HCT116 (cell line): ENCODE data around the gene TOR1AIP2. TPM values are rescaled to one million over a fixed set of nuclear protein-coding genes. Genes with fewer than 3 reads are reported as not detected.

ENCODE experiments used
- ATAC-seq: fragments of 200-7000 bp; cut with Tn5 transposase; 2 replicates; pipeline ENCODE4 v1.9.1; 2020; ENCODE audit warnings: mild to moderate bottlenecking, moderate library complexity
- BruUV-seq: library from RNA; stranded (reverse); fragments of 400-500 nt; replicated peaks from 2 replicates; lab custom pipeline; 2021; lab: Mats Ljungman, UMichigan
- CTCF ChIA-PET: fragments of 300-600 bp; sonication (Branson Sonifier 250); formaldehyde crosslinking; loops from one replicate; lab custom pipeline; 2021; ENCODE audit warnings: antibody characterized with exemption; lab: Charles Lee
- POLR2A ChIA-PET: fragments of 300-600, 350-600 bp; sonication (Branson Sonifier 250); formaldehyde crosslinking; loops from one replicate; lab custom pipeline; 2021; ENCODE audit warnings: antibody characterized with exemption; lab: Charles Lee
- RAD21 ChIA-PET, 2 experiments: fragments of 300-600 bp; sonication (Branson Sonifier 250); formaldehyde crosslinking; loops; one replicate each; lab custom pipeline; 2023; ENCODE audit warnings: low total read pairs in 2 of 2; ENCODE audit not compliant: uncharacterized antibody in 2 of 2, unreplicated experiment in 2 of 2, low non-redundant PET in 1 of 2; lab: Charles Lee
- DNase-seq: peaks from one replicate; pipeline ENCODE4 v3.0.0-alpha.2; 2010; ENCODE audit warnings: low read depth, low spot score
- H2AFZ ChIP-seq: fragments of 200-600 bp; shearing (Covaris generic), sonication (generic); 2 replicates; pipeline ENCODE4 v1.6.1; 2017; ENCODE audit warnings: low read depth, mixed run types, mixed read lengths, antibody characterized with exemption, low read length; ENCODE audit not compliant: poor library complexity, severe bottlenecking
- H3K27ac ChIP-seq: 2 replicates; pipeline ENCODE4 v1.5.1; 2012; ENCODE audit warnings: low read depth, low read length
- H3K27me3 ChIP-seq: fragments of 200-600 bp; sonication (generic); 2 replicates; pipeline ENCODE4 v1.6.1; 2016; ENCODE audit warnings: mixed run types, low read length, mixed read lengths; ENCODE audit not compliant: insufficient read depth
- H3K36me3 ChIP-seq, 2 experiments: fragments of 200-500 bp in 1 of 2; fragments of 200-600 bp in 1 of 2; sonication (Bioruptor generic) in 1 of 2; sonication (generic) in 1 of 2; 2 replicates each; pipeline versions ENCODE4 v1.5.1 to v1.6.1; 2014 to 2016; ENCODE audit warnings: low read length in 2 of 2, inconsistent platforms in 1 of 2, mixed read lengths in 1 of 2, mixed run types in 1 of 2; ENCODE audit not compliant: insufficient read depth in 2 of 2, control insufficient read depth in 1 of 2
- H3K4me1 ChIP-seq, 2 experiments: fragments of 200-600 bp in 1 of 2; sonication (generic) in 1 of 2; 2 replicates each; pipeline versions ENCODE4 v1.5.1 to v1.6.1; 2012 to 2017; ENCODE audit warnings: low read length in 2 of 2, inconsistent platforms in 1 of 2, mild to moderate bottlenecking in 1 of 2, mixed read lengths in 1 of 2, mixed run types in 1 of 2, moderate library complexity in 1 of 2; ENCODE audit not compliant: insufficient read depth in 2 of 2, control insufficient read depth in 1 of 2
- H3K4me2 ChIP-seq: fragments of 200-600 bp; sonication (generic); 2 replicates; pipeline ENCODE4 v1.6.1; 2017; ENCODE audit warnings: mixed run types, low read length, mixed read lengths
- H3K4me3 ChIP-seq, 2 experiments: fragments of 200-600 bp in 1 of 2; sonication (generic) in 1 of 2; replicated peaks in 1 of 2; 2 replicates each; pipeline ENCODE4 v1.5.1; 2011 to 2016; ENCODE audit warnings: low read length in 2 of 2, control low read depth in 1 of 2, low read depth in 1 of 2, mild to moderate bottlenecking in 1 of 2, mixed read lengths in 1 of 2, mixed run types in 1 of 2
- H3K79me2 ChIP-seq: fragments of 200-600 bp; sonication (generic); 2 replicates; pipeline ENCODE4 v1.6.1; 2017; ENCODE audit warnings: mild to moderate bottlenecking, mixed run types, low read length, moderate library complexity, mixed read lengths; ENCODE audit not compliant: insufficient read depth
- H3K9ac ChIP-seq: fragments of 200-600 bp; sonication (generic); 2 replicates; pipeline ENCODE4 v1.6.1; 2016; ENCODE audit warnings: low read length, mixed read lengths
- H3K9me2 ChIP-seq: fragments of 200-600 bp; sonication (generic), shearing (Covaris generic); 2 replicates; pipeline ENCODE4 v1.6.1; 2017; ENCODE audit warnings: mixed run types, mild to moderate bottlenecking, moderate library complexity; ENCODE audit not compliant: insufficient read depth
- H3K9me3 ChIP-seq, 2 experiments: fragments of 200-500 bp in 1 of 2; fragments of 200-600 bp in 1 of 2; sonication (Bioruptor generic) in 1 of 2; sonication (generic) in 1 of 2; 2 replicates each; pipeline ENCODE4 v1.6.1; 2014 to 2017; ENCODE audit warnings: low read length in 2 of 2, mixed read lengths in 2 of 2, inconsistent platforms in 1 of 2, low read depth in 1 of 2, mild to moderate bottlenecking in 1 of 2, mixed run types in 1 of 2, moderate library complexity in 1 of 2; ENCODE audit not compliant: control insufficient read depth in 1 of 2, insufficient read depth in 1 of 2
- H4K20me1 ChIP-seq: fragments of 200-600 bp; sonication (generic), shearing (Covaris generic); 2 replicates; pipeline ENCODE4 v1.6.1; 2017; ENCODE audit warnings: mixed run types, mild to moderate bottlenecking, moderate library complexity; ENCODE audit not compliant: insufficient read depth
- ATF3 ChIP-seq: IDR thresholded peaks from 2 replicates; pipeline ENCODE4 v1.6.1; 2012
- CBX3 ChIP-seq: IDR thresholded peaks from 2 replicates; pipeline ENCODE4 v1.6.1; 2012; ENCODE audit warnings: low read depth
- CEBPB ChIP-seq: IDR thresholded peaks from 2 replicates; pipeline ENCODE4 v1.6.1; 2012; ENCODE audit warnings: low read depth
- EZH2 ChIP-seq: fragments of 200-600 bp; sonication (generic); IDR thresholded peaks from 2 replicates; pipeline ENCODE4 v1.6.1; 2017; ENCODE audit warnings: antibody characterized with exemption, mixed run types
- EZH2phosphoT487 ChIP-seq: fragments of 200-600 bp; IDR thresholded peaks from 2 replicates; pipeline ENCODE4 v1.6.1; 2018; ENCODE audit warnings: antibody characterized with exemption, borderline replicate concordance
- JUND ChIP-seq: IDR thresholded peaks from 2 replicates; pipeline ENCODE4 v1.6.1; 2012
- MAX ChIP-seq: IDR thresholded peaks from 2 replicates; pipeline ENCODE4 v1.6.1; 2012
- POLR2A ChIP-seq: IDR thresholded peaks from 2 replicates; pipeline ENCODE4 v1.7.0; 2011; ENCODE audit warnings: borderline replicate concordance; ENCODE audit not compliant: insufficient read depth, insufficient read length; ENCODE audit errors: extremely low read depth
- REST ChIP-seq: IDR thresholded peaks from 2 replicates; pipeline ENCODE4 v1.6.1; 2012; ENCODE audit warnings: low read depth
- SIN3A ChIP-seq: IDR thresholded peaks from 2 replicates; pipeline ENCODE4 v1.6.1; 2012; ENCODE audit warnings: low read depth
- SP1 ChIP-seq: IDR thresholded peaks from 2 replicates; pipeline ENCODE4 v1.6.1; 2012; ENCODE audit warnings: low read depth
- TCF7L2 ChIP-seq: IDR thresholded peaks from 2 replicates; pipeline ENCODE4 v1.7.0; 2011; ENCODE audit warnings: borderline replicate concordance, inconsistent platforms; ENCODE audit not compliant: insufficient read depth, insufficient read length; ENCODE audit errors: extremely low read depth
- ZNF274 ChIP-seq: fragments of 200-500 bp; sonication (Bioruptor generic); IDR thresholded peaks from 2 replicates; pipeline ENCODE4 v1.6.1; 2014; ENCODE audit warnings: mild to moderate bottlenecking, low read depth, low read length, inconsistent platforms
- intact Hi-C: fragments of 100-400 bp; cut with micrococcal nuclease; formaldehyde crosslinking; loops from 2 replicates; pipeline ENCODE4 v1.10.0; 2022
- total RNA-seq: library from RNA; stranded (reverse); gene quantifications from one replicate; pipeline ENCODE4 v1.2.1, GENCODE V29; 2021; ENCODE audit not compliant: unreplicated experiment

TOR1AIP2 gene
- total RNA-seq, 1 experiment from 2014 or later: 106 TPM

GRCh38 chr1:179860652-179861051 is 17.0 kb downstream of the TOR1AIP2 start:
- CTCF ChIA-PET: no interaction called here
- RAD21 ChIA-PET: no interaction called here
- no peak for ATAC-seq
- Histone ChIP-seq H2AFZ (no peak overlapping the region), H3K9me3 (no peaks in the 10 kb centered on the region), H3K36me3 (peaks cover 28 to 39% of the 10 kb centered on the region in 2 experiments), H3K4me2 (no peak overlapping the region), H3K9me2 (no peaks in the 10 kb centered on the region), H3K79me2 (peaks cover 57% of the 10 kb centered on the region), H4K20me1 (no peaks in the 10 kb centered on the region; the same call in 1 of the 2 replicates), H3K9ac (no peak overlapping the region), H3K27ac (no peak overlapping the region), H3K4me3 (no peak overlapping the region), H3K4me1 (no peaks in the 10 kb centered on the region), H3K27me3 (no peaks in the 10 kb centered on the region)
- no peak for DNase-seq
- intact Hi-C loops: loop anchor here (10.0 kb wide), 1 partner anchor 614 kb away; no protein-coding TSS in a partner anchor
- POLR2A ChIA-PET: no interaction called here
- BruUV-seq: no TSS peak
- no peak for TF ChIP-seq CBX3
- TF ChIP-seq CEBPB: no peak
- no peak for TF ChIP-seq TCF7L2
- no peak for TF ChIP-seq EZH2
- no peak for TF ChIP-seq MAX
- no peak for TF ChIP-seq ATF3
- no peak for TF ChIP-seq EZH2phosphoT487
- TF ChIP-seq ZNF274: no peak
- no peak for TF ChIP-seq SIN3A
- TF ChIP-seq REST: no peak
- no peak for TF ChIP-seq SP1
- no peak for TF ChIP-seq JUND
- no peak for TF ChIP-seq POLR2A
